GM18517 (cell line): ENCODE results near the gene CCL24.
"Not testable (repeated sequence)": the region's sequence is repeated elsewhere in the genome, so short reads cannot be mapped to it uniquely, and the experiment has no call there.

Source experiments
- ATAC-seq: cut with Tn5 transposase; IDR thresholded peaks from one replicate; pipeline ENCODE4 v1.9.1; 2021; ENCODE audit warnings: mild to moderate bottlenecking, moderate library complexity; ENCODE audit not compliant: unreplicated experiment

CCL24 gene

DNA sequence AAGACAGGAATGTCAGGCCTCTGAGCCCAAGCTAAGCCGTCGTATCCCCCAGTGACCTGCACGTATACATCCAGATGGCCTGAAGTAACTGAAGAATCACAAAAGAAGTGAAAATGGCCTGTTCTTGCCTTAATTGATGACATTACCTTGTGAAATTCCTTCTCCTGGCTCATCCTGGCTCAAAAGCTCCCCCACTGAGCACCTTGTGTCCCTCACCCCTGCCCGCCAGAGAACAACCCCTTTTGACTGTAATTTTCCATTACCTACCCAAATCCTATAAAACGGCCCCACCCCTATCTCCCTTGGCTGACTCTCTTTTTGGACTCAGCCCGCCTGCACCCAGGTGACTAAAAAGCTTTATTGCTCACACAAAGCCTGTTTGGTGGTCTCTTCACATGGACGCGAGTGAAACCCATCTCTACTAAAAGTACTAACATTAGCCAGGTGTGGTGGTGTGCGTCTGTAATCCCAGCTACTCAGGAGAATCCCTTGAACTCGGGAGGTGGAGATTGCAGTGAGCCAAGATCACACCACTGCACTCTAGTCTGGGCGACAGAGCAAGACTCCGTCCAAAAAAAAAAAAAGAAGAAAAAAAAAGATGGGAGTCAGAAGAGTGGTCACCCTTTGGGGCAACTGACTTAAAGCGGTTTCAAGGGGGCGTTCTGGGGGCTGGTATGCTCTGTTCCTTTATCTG, 25.3 kb downstream of the CCL24 start:
- ATAC-seq, result not testable (repeated sequence)

DNA sequence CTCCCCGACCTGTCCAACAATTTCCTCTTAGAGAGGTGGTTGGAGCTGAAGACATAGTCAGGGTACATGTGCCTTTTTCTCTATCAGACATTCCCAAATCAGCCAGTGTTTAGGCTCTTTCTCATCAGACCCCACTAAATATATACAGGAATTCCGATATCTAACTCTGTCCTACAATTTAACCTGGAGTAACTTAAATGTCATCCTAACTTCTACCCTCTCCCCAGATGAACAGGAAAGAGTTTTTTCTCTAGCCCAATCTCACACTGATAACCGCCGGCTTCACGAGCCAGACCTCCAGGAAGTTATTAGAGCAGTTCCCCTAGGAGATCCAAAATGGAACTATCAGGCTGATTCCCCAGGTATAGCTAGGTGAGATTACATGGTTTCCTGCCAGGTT, 30.5 kb downstream of the CCL24 start:
- not testable (repeated sequence) for ATAC-seq

DNA sequence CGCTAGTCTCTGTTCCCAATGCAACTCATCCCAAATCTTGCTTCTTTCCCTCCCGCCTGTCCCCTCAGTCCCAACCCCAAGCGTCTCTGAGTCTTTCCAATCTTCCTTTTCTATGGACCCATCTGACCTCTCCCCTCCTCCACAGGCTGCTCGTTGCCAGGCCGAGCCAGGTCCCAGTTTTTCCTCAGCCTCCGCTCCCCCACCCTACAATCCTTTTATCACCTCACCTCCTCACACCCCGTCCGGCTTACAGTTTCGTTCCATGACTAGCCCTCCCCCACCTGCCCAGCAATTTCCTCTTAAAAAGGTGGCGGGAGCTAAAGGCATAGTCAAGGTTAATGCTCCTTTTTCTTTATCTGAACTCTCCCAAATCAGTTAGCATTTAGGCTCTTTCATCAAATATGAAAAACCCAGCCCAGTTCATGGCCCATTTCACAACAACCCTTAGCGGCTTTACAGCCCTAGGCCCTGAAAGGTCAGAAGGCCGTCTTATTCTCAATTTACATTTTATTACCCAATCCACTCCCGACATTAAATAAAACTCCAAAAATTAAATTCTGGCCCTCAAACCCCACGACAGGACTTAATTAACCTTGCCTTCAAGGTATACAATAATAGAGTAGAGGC, 32.8 kb downstream of the CCL24 start:
- not testable (repeated sequence) for ATAC-seq

DNA sequence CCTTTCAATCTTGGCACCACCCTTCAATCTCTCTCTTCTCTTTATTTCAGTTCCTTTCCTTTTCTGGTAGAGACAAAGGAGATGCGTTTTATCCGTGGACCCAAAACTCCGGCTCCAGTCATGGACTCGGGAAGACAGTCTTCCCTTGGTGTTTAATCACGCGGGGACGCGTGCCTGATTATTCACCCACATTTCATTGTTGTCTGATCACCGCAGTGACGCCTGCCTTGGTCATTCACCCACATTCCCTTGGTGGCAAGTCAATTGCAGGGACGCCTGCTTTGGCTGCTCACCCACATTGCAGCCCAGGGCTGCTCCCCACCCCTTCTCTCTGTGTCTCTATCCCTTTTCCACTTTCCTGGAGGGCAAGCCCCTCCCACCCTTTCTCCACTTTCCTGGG, 34.1 kb downstream of the CCL24 start:
- not testable (repeated sequence) for ATAC-seq

DNA sequence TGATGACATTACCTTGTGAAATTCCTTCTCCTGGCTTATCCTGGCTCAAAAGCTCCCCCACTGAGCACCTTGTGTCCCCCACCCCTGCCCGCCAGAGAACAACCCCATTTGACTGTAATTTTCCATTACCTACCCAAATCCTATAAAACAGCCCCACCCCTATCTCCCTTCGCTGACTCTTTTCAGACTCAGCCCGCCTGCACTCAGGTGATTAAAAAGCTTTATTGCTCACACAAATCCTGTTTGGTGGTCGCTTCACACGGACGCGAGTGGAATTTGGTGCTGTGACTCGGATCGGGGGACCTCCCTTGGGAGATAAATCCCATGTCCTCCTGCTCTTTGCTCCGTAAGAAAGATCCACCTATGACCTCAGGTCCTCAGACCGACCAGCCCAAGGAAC, 34.6 kb downstream of the CCL24 start:
- ATAC-seq, result not testable (repeated sequence)

DNA sequence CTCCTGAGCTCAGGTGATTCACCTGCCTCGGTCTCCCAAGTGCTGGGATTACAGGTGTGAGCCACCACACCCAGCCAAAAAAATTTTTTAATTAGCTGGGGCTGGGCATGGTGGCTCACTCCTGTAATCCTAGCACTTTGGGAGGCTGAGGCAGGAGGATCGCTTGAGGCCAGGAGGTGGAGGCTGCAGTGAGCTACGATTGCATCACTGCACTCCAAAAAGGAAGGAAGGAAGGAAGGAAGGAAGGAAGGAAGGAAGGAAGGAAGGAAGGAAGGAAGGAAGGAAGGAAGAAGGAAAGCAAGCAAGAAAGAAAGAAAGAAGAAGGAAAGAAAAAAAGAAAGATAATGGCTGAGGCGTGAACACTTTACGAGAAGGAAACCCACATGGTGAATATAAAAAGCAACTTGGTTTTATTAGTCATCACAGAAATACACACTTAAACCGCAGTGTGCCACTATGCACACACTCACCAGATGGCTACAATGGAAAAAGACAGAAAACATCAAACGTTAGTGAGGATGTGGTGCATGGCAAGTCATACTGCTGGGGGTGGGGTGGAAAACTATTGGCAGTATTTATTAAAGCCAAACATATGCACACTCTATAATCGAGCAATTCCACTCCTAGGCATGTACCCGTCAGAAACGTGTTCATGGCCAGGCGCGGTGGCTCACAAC, 37.2 kb downstream of the CCL24 start:
- ATAC-seq, result no peak

DNA sequence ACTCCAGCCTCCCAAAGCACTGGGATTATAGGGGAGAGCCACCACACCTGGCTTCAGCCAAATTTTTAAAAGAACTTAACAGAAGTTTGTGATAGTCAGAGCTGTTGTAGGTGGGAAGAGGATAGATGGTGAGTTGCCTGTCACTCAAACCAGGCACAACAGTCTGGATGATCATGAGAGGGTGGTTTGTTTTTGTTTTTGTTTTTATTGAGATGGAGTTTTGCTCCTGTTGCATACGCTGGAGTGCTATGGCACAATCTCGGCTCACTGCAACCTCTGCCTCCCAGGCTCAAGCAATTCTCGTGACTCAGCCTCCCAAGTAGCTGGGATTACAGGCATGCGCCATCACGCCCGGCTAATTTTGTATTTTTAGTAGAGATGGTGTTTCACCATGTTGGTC, 39.6 kb downstream of the CCL24 start:
- not testable (repeated sequence) for ATAC-seq

DNA sequence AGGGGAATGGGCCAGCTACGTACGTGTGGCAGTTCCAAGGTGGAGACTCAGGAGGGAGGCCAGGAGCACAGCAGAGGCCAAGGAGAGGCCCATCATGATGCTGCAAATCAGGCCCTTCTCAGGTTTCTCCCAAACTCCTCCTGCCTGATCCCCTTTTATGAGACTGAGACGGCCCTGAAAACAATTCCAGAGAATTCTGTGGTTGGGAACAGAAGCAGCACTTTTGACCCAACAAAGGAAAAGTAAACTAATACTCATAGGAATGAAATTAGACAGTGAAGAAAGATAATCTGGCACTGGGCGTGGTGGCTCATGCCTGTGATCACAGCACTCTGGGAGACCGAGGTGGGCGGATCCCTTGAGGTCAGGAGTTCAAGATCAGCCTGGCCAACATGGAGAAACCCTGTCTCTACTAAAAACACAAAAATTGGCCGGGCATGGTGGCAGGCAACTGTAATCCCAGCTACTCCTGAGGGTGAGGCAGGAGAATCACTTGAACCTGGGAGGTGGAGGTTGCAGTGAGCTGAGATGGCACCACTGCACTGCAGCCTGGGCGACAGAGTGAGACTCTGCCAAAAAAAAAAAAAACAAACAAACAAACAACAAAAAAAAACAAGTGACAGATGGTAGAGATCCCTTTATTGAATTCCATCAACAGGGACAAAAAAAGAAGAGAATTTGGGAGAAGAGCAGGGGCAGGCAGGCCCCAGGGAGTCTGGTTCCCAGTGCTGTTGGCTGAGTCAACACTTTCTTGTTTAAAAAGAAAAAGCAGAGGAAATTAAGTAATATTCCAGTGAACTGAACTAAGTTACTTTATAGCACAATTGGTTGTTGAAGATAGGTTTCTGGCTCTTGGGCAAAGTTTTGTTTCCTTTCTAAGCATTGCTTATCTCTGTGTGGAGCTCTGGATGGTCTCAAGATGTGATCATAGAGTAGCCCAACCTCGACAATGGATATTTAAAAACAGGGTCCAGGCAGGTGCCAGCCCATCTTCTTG, 41.2 kb downstream of the CCL24 start, which contains the start of gene CCL26:
Gene CCL26 (minus strand): TSS at position 131 of the 997 bp plus-strand sequence. CDS start 35 bp downstream, at position 96.
- no peak for ATAC-seq

DNA sequence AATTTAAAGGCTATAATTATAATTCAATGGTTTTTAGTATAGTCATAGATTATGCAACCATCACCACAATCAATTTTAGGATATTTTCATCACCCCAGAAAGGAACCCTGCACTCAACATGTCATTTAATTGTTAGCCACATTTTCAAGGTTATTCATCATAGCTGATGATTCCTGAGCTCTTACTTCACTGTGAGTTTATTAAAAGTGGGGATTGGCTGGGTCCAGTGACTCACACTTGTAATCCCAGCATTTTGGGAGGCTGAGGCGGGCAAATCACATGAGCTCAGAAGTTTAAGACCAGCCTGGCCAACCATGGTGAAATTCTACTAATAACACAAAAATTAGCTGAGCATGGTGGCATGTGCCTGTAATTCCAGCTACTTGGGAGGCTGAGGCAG, 42.4 kb downstream of the CCL24 start:
- ATAC-seq, result no peak

DNA sequence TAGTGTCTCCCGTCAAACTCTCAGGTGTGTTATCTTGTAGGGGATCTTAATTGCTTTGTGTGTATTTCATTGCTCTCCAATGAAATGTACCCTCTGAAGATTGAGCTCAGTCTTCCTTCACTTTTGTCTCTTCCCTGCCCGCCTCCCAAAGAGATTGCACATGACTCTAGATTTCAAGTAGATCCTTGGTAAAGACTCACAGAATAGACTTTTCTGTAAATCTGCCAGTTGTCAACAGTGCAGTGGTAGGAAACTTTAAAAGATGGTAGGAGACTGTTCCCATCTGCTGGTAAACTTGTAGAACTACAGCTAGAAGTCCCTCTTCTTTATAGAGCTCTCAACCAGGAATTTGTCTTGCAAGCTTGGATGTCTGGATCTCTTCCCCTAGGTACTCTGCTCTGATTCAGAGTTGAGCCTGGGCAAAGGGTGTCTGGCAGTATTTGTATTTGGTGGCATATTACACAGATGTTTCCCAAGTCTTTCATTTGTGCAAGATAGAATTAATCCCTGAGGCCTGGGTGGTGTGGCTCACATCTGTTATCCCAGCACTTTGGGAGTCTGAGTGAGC, 51.2 kb downstream of the CCL24 start:
- ATAC-seq, result no peak

DNA sequence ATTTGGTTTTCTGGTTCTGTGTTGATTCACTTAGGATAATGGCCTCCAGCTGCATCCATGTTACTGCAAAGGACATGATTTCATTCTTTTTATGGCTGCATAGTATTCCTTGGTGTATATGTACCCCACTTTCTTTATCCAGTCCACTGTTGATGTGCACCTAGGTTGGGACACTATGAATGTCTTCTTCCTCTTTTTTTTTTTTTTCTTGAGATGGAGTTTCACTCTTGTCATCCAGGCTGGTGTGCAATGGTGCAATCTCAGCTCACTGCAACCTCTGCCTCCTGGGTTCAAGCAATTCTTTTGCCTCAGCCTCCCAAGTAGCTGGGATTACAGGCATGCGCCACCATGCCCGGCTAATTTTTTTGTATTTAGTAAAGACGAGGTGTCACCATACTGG, 51.8 kb downstream of the CCL24 start:
- ATAC-seq, result not testable (repeated sequence)
